Lung (tissue), 12 donors: Measurements from ENCODE around the gene OLIG2. TPM values are rescaled to one million over a fixed set of nuclear protein-coding genes. Genes with fewer than 3 reads are reported as not detected.

ENCODE experiments used
- ATAC-seq: fragments of 200-7000 bp; cut with Tn5 transposase; one replicate; pipeline ENCODE4 v1.9.1; 2020; ENCODE audit warnings: moderate number of reproducible peaks; ENCODE audit not compliant: insufficient read depth, low FRiP score
- DNase-seq, 3 donors: peaks; one replicate each; pipeline ENCODE4 v3.0.0-alpha.2; 2013 to 2017
- H3K27ac ChIP-seq, 2 donors: one replicate each; pipeline ENCODE4 v1.5.1; 2013; ENCODE audit warnings: mild to moderate bottlenecking in 2 of 2, moderate library complexity in 2 of 2, control low read depth in 1 of 2, inconsistent platforms in 1 of 2, low read depth in 1 of 2, low read length in 1 of 2
- H3K27me3 ChIP-seq, 3 donors: one replicate each; pipeline ENCODE4 v1.5.1; 2013; ENCODE audit warnings: low read length in 2 of 3; ENCODE audit not compliant: control insufficient read depth in 3 of 3, insufficient read depth in 3 of 3
- H3K36me3 ChIP-seq, 4 donors: one replicate each; pipeline ENCODE4 v1.5.1; 2013; ENCODE audit warnings: low read length in 4 of 4, mild to moderate bottlenecking in 1 of 4, moderate library complexity in 1 of 4; ENCODE audit not compliant: control insufficient read depth in 4 of 4, insufficient read depth in 4 of 4
- H3K4me1 ChIP-seq, 5 donors: one replicate each; pipeline ENCODE4 v1.5.1; 2013; ENCODE audit warnings: low read length in 5 of 5, mild to moderate bottlenecking in 2 of 5, moderate library complexity in 1 of 5; ENCODE audit not compliant: control insufficient read depth in 5 of 5, insufficient read depth in 5 of 5
- H3K4me3 ChIP-seq: one replicate; pipeline ENCODE4 v1.5.1; 2013; ENCODE audit warnings: mild to moderate bottlenecking, control low read depth, moderate library complexity
- H3K9ac ChIP-seq, 2 donors: one replicate each; pipeline ENCODE4 v1.5.1; 2013; ENCODE audit warnings: low read length in 2 of 2, control low read depth in 1 of 2; ENCODE audit not compliant: insufficient read depth in 1 of 2
- H3K9me3 ChIP-seq, 4 donors: one replicate each; pipeline ENCODE4 v1.5.1; 2013; ENCODE audit warnings: low read length in 3 of 4, mild to moderate bottlenecking in 1 of 4, moderate library complexity in 1 of 4; ENCODE audit not compliant: control insufficient read depth in 4 of 4, insufficient read depth in 3 of 4
- CTCF ChIP-seq: IDR thresholded peaks from 2 replicates; pipeline ENCODE4 v1.5.1; 2012; ENCODE audit warnings: mild to moderate bottlenecking; ENCODE audit errors: control extremely low read depth, extremely low read depth
- WGBS, 2 donors: extraction: QIAGEN DNeasy Blood & Tissue Kit; methylation state at CpG; one replicate each; pipeline ENCODE4 v1.1.7; 2013; 5-methylcytosine and 5-hydroxymethylcytosine counted together
- polyA plus RNA-seq, 2 donors: library from polyadenylated mRNA; stranded (reverse); fragments of 200-250 nt; gene quantifications; one replicate each; pipeline ENCODE4 v1.2.1, GENCODE V29; 2013
- total RNA-seq, 2 donors: library from RNA; depleted of rRNA in 1 of 2; stranded (reverse); fragments of >200 nt in 1 of 2; gene quantifications; one replicate each; pipeline ENCODE4 v1.2.1, GENCODE V29; 2014 to 2021
- donor health status: control.
- donor health status: control.
- donor health status: Bipolar disorder and iron deficiency.
- donor health status: healthy.
- donor health status: DM: yes; HTN: yes; CAD: no.

OLIG2 gene
- total and polyA plus RNA-seq, 4 donors, result 0.04 to 1.3 (median 0.63) TPM

DNA sequence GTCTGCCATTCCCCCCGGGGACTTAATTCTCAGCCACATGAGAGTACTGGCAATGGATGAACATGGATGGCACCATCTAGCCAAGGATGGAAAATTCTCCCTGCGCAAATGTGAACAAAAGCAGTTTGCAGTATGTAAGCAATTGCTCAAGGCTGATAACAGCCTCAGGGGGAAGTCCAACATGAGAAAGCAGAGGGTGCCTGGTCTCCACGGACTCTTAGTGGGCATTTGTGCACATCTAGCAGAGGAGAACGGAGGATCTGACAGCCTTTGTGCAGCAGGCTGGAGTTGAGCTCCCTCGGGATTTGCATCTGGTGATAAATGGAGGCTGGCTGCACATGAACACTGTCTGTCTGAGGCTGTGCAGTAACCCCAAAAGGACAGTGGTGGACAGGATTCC lies 30.3 kb downstream of the OLIG2 start:
- TF ChIP-seq CTCF, result no peak
- no peak for ATAC-seq
- no peak overlapping the region for H3K9ac ChIP-seq
- no peak for DNase-seq
- no peak overlapping the region for H3K27ac ChIP-seq
- 49 to 60% methylated on average over 5 of the region's 5 CpGs for WGBS, 2 donors
- H3K27me3 ChIP-seq, result peaks cover 0 to 37% (median 2%) of the 10 kb centered on the region in 3 donors
- H3K4me3 ChIP-seq, result no peak overlapping the region
- H3K9me3 ChIP-seq, result no peaks in the 10 kb centered on the region
- H3K4me1 ChIP-seq, result no peaks in the 10 kb centered on the region
- H3K36me3 ChIP-seq, result no peaks in the 10 kb centered on the region

DNA sequence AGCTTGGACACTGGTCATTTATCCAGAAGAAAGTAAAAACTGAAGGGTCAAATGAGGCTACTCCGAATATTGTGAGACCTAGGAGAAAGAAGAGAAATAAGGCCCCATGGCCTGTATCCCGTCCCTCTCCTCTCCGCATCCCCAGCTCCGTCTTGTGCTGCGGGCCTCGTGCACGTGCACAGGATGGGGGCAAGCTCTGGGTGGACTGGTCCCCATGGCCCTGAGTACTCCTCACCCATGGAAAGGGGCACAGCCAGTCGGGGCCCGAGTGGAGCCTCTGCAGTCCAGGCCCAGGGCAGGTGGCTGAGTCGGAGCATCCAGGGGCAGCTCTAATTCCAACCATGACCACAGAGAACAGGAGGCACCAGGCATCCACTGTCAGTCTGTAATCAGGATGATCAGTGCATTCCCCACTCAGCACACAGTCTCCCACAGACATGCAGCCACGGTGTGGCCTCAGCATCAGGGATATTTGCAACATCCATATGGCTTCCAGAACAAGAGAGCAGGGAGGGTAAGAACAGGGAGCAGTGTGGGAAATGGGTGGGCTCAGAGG lies 31.7 kb downstream of the OLIG2 start:
- Histone ChIP-seq H3K9me3 (no peaks in the 10 kb centered on the region), H3K27ac (no peak overlapping the region), H3K36me3 (no peaks in the 10 kb centered on the region), H3K9ac (no peak overlapping the region), H3K4me1 (no peaks in the 10 kb centered on the region), H3K27me3 (peaks cover 0 to 48% (median 4%) of the 10 kb centered on the region in 3 donors), H3K4me3 (no peak overlapping the region)
- 91 to 92% methylated on average over 11 of the region's 11 CpGs for WGBS, 2 donors
- ATAC-seq, result no peak
- TF ChIP-seq CTCF, result no peak
- DNase-seq, result no peak

DNA sequence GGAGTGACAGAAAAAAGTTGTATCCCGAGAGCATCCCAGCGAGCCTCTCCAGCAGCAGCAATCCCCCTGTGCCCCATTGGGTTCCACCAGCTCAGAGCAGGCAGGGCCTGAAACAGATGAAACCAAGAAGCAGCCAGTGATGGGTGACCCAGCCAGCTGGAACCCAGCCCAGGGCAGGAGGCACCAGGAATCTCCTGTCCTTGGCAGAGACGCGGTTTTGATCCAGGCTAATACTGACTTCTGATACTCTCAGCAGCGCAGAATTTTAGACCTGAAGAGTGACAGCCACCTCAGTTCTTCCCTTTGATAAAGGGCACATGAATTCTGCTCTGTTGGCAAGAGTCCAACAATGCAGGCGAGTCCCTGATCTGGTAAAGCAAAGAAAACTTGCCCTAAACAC lies 32.8 kb downstream of the OLIG2 start:
- H3K27ac ChIP-seq, result no peak overlapping the region
- peaks cover 0 to 57% (median 2%) of the 10 kb centered on the region in 3 donors for H3K27me3 ChIP-seq
- DNase-seq, result no peak
- no peak for ATAC-seq
- WGBS, 2 donors, result 66 to 85% methylated on average over 5 to 6 of the region's 6 CpGs
- H3K9ac ChIP-seq, result no peak overlapping the region
- no peak overlapping the region for H3K4me3 ChIP-seq
- TF ChIP-seq CTCF, result no peak
- H3K9me3 ChIP-seq, result no peaks in the 10 kb centered on the region
- no peaks in the 10 kb centered on the region for H3K4me1 ChIP-seq
- H3K36me3 ChIP-seq, result no peaks in the 10 kb centered on the region

DNA sequence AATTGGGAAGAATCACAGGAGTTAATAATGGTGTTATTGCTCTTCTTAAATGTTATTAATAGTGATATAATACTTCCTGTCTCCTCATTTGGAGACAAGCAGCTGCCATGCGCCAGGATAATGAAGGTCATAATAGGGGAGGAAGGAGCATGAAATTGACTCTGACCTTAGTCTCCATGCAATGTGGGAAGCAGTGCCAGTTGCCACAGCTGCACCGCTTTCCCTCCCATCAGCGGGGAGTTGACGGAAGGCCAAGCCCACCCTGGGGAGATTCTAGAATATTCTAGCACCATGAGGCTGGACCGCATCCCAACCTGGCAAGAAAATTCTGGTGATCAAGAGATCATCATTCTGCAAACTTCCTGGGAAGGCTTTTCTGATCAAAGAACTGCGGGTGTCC lies 33.2 kb downstream of the OLIG2 start:
- Histone ChIP-seq H3K9me3 (no peaks in the 10 kb centered on the region), H3K9ac (no peak overlapping the region), H3K4me3 (no peak overlapping the region), H3K27ac (no peak overlapping the region), H3K4me1 (no peaks in the 10 kb centered on the region), H3K27me3 (peaks cover 0 to 59% (median 5%) of the 10 kb centered on the region in 3 donors), H3K36me3 (no peaks in the 10 kb centered on the region)
- ATAC-seq (no peak), DNase-seq (no peak)
- TF ChIP-seq CTCF, result no peak
- 39 to 49% methylated on average over 6 of the region's 6 CpGs for WGBS, 2 donors
